ENCODE data around the gene CUBN.

GRCh38 chr10:16999665-17000451, 129.8 kb downstream of the CUBN start:
- TF ChIP-seq POLR2A (IDR thresholded peaks at IDR 0.05): no peak
- no peak for TF ChIP-seq CTCF (IDR thresholded peaks at IDR 0.05)
